HG03060 (cell line): ENCODE measurements around the gene RAE1.
"Not testable (repeated sequence)": the region's sequence is repeated elsewhere in the genome, so short reads cannot be mapped to it uniquely, and the experiment has no call there.

ENCODE experiments used
- ATAC-seq: cut with Tn5 transposase; IDR thresholded peaks from one replicate; pipeline ENCODE4 v1.9.1; 2021; ENCODE audit warnings: low read depth, moderate number of reproducible peaks; ENCODE audit not compliant: unreplicated experiment

Gene RAE1

DNA sequence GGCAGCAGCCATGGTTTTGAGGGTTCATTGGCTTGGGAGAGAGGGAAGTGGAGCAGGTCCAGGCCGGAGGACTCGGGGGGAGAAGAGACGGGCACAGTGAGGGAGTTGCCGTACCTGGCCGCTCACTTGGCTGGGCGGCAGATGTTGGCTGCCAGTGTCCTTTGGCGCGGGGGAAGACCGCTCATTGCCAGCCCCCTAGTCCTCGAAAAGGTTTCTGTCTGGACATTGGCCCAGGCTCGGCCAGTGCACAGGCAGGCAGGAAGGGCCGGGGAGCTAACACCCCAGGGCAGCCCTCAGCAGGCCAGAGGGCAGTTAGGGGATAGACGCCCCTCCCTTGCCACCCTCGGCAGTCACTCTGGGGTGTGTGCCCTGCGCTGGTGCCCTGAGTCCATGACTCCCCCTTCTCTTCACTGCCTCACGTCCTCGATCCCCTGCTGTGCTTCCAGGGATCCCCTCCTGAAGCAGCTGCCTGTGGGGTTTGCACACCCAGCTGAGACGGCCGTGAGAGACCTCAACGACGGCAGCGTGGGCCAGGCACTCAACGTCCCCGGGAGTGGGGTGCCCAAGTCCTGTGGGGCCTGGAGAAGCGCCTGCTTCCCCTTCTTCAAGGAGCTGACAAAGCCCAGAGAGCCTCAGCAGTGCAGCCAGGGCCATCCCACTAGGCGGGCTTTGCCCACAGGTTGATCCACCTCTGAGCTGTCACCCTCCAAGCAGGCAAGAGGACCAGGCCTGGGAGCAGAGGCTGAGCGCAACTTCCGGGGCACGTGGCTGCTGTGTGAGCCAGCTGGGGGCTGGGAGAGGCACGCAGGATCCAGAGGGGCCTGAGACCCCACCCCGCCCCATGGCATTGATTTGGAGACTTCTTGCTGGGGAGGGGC is 60.6 kb downstream of the RAE1 start:
- ATAC-seq, result no peak

DNA sequence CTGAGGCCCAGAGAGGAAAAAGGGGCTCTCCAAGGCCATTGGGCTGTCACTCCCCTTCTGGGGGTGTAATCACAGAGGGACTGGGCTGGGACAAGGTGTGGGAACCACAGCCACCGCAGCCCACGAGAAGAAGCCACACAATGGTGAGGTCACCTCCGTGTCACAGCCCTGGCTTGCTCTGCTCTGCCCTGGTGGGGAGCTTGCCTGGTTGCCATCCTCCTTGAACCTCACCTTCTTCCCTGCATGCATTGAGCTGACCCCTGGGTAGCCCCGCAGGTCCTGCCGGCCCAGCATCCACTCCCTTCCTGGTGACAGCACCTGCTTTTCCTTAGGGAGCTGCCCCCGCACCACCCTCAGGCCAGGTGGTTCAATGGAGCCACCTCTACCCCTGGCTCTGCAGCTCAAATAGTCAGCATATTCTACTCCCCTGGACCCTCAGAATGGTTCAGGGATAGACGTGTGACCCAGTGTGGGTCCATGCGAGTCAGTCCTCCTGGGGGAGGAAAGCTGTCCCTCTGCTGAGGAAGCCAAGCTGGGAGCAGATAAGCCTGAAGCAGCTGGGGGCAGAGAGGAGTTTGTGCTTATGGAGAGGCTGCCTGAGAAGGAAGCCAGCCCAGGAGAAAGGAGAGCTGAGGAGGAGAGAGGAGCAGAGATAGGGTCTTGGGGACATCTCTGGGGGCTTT is 61.4 kb downstream of the RAE1 start:
- ATAC-seq, result no peak

DNA sequence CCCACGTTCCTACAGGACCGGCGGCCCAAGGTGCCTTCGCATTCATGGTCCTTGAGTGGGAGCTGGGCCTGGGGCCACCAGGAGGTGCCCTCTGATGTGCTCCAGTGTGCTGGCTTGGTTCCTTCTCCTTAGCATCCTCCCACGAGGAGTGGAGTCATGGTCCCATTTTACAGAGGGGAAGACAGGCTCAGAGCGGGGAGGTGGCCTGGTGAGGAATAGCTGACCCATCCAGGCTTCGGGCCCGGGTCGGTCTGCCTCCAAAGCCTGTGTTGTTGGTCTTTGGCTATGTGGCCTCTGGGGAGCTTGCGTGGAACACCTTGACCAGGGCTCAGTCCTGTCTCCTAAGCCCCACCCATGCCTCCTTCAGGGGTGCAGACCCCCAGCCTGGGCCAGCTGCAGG is 62.9 kb downstream of the RAE1 start:
- no peak for ATAC-seq

DNA sequence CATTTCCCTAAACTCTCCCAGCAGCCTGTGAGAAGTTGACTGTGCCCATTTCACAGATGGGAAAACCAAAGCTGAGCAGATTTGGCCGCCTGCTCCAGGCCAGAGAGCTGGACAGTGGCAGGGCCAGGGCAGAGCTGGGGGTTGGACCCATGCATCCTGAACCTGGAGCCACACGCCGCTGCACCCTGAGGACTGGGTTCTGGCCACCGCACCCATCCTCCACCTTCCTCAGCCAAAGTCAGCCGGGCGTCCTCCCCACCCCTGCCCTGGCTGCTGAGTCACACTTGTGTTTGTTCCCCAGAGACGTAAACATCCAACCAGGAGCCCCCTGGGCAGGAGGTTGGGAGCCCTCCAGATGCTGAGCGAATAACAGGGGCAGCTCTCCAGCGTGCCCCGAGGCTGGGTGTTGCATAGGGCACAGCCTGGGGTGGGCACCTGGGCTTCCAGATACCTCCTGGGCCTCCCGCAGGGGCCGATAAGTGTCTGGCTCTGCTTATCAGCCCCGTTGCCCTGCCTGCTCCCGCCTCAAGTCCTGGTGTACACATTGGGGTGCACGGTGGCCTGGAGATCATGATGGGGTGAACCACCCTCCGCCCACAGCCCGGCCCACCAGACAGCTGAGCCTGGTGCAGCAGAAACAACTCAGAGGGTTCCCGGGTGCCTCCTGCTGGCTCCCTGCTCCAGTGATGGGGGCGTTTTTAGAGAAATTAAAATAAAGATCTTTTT is 64.0 kb downstream of the RAE1 start:
- no peak for ATAC-seq

DNA sequence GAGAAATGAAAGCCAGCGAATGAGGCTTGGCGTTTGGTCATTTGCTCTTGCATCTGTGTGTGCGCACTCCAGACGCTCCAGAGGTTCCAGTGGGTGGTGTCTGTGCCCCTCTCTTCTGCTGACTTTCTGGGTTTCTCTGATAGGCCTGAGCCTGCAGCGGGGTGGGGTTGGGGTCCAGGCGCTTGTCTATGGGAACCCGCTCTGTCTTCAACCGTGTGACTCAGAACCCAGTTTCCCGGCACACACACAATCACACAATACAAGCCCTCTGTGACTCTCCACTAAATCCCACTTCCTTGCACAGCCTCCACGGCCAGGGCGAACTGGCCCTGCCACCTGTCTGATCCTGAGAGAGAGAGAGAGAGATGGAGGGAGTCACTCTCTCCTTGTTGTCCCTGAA is 64.7 kb downstream of the RAE1 start:
- no peak for ATAC-seq

DNA sequence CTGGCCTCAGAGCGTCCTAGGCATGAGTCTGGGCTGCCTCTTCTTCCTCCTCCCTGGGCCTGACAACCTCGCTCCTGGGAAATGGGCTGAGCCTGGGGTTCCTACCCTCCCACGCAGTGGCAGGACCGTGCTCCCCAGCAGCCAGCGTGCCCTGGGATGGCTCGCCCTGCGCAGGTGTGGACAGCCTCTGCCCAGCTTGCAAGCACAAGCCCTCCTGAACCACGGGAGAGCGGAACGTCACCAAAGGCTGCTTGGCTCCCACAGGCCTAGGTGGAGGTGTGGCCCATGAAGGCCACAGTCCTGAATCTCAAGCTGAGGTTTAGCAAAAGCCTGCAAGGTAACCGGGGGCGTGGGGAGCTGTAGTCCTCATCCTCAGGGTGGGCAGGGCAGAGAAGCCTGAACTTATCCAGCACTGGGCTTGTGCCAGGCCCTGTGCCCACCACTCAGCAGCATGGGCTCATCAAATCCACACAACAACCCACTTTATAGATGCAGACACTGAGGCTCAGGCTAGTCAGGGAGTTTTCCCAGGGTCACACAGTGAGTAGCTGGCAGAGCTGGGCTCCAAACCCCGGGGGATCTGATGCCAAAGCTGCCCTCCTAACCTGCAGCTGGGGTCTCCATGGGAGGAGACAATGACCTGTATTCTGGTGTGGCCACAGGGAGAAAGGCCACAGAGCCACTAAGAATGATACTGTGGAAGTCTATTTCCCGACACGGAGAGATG is 65.4 kb downstream of the RAE1 start:
- ATAC-seq, result no peak

DNA sequence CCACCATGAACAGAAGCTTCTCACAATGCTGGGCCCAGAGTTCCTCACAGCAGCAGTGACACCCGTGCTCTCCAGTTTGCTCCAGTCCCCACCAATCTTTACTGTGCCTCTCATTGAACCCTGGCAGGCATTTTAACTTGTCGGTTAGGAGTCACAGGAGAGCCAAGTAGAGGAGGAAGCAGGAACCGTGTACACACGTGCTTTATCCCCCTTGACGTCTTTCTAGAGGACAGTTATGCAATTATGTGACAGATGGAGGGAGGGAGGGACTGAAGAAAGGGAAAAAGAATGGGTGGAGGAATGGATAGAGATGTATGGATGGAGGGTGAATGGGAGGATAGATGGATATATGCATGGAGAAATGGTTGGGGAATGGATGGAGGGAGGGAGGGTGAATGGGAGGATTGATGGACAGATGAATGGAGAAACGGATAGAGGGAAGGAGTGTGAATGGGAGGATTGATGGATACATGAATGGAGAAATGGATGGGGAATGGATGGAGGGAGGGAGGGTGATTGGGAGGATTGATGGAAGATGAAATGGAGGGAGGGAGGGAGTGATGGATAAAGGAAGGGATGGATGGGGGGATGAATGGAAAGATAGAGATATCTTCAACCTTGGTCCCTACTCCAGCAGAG is 66.1 kb downstream of the RAE1 start:
- no peak for ATAC-seq

DNA sequence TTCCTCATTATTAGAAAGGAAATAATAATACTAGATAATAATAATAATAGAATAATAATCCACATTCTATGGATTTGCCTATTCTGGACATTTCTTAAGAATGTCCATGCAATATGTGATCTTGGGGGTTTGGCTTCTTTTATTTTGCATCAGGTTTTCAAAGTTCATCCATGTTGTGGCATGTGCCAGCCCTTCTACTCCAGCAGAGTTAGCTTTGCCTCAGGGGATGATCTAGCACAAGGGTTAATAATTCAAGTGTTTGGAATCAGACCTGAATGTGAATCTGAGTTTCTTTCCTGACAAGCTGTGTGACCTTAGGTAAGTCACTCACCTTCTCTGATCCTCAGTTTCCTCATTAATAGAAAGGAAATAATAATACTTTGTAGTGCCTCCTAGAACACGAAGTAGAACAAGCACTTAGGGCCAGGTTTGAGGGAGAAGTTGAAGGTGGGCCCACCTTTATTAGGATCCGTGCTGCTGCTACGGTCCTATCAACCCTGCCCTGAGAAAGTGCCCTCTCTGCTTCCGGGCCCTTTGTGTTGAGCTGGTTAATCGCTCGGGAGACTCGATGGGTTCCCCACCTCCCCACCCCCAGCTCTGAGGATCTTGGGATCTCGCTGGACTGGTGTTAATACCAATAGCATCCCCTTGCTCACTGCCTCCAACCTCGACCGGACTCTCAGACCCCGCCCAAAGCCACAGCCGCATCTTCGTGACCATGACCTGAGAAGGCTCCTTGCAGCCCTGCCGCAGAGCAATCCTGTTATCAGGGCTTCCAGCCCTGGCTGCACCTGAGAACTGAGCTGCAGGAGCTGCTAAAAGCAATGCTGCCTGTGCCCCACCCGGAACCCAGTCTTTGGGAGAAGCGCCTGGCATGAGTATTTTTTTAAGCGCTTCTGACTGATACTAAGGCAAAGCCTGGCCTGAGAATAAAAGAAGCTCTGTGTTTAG is 67.0 kb downstream of the RAE1 start:
- ATAC-seq, result no peak

DNA sequence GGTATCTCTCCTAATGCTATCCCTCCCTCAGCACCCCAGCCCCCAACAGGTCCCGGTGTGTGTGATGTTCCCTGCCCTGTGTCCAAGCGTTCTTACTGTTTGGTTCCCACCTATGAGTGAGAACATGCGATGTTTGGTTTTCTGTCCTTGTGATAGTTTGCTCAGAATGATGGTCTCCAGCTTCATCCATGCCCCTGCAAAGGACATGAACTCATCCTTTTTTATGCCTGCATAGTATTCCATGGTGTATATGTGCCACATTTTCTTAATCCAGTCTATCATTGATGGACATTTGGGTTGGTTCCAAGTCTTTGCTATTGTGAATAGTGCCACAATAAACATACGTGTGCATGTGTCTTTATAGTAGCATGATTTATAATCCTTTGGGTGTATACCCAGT is 68.4 kb downstream of the RAE1 start:
- not testable (repeated sequence) for ATAC-seq

DNA sequence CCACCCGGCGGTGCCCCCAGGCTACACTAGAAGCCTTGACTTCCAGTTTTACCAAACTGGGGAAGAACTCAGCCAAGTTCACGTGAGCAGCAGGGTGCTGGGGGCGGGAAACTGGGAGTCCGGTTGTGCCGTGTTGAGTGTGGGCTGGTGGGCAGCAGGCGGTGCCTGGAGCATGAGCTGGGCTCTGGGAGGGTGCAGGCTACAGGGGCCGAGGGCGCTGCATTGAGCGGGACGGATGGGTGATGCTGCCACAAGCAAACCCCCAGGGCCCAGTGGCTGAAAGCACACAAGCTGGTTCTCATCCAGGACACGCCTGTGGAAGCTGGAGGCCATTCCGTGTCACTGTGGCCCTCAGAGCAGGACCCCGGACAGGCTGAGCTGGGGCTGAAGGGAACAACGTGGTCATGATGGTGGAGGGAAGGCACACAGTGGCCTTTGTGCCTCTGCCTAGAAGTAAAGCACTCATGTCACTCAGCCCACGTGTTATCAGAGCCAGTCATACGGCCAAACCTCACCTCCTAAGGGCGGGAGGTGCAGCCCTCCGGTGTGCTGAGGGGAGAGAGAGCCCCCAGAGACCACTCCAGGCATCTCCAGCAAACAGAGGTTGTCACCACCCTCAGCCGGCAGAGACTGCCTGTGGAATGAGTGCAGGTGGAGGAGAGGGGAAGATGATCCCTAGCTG is 69.7 kb downstream of the RAE1 start:
- ATAC-seq, result no peak

DNA sequence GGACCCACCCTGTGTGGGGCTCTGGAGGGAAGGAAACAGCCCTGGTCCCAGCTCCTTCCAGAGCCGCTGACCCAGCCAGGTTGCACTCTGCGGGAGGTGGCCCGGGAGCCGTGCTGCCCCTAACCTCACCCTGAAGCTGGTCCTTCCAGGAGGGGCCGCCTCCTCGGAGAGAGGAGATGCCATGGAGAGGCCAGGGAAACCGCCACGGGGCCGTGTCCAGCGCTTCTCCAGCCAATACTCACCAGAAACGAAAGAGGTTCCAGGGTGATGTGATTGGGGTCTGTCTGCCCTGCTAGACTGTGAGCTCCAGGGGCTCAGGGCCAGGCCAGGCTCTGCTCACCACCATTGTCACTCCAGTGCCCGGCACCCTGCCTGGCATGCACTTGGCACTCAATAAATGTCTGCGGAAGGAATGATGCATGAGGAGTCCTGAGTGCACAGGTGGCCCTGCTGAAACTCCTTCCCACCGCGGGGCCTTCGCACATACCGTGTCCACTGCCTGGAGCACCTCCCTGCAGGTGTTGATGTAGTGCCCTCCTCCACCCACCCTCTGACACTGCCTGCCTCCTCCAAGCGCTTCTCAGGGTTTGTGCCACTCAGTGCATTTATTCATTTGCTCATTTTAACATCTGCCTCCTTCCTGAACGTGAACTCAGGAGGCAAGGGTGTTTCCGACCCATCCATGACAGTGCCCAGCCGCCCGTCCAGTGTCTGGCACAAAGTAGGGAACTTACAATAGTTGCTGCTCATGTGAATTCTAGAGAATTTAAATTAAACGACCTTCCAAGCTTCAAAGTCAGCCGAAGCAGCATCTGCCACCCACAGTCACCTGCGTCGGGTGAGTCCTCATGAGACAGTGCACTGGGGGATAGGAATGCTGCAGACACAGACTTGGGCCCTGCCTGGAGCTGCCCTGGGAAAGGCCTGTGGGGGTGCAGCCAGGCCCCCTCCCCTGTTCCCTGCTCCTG is 70.5 kb downstream of the RAE1 start:
- no peak for ATAC-seq

DNA sequence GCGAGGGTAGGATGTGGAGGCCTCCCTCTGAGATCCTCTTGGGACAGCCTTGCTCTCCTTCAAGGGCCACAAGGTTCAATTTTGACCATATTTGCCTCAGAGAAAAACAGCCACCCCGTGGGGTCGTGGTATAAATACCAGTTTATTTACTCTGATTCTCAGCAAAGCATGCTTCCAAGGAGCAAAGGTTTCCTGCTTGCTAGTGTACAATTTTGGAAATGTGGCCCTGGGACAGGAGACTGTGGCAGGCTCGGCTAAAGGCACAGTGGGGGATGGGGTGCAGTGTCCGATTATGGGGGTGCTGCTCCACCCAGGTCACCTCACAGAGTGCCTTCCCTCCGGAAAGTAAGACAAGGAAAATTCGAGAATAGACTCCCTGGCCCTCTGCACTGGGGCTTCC is 71.2 kb downstream of the RAE1 start:
- no peak for ATAC-seq

DNA sequence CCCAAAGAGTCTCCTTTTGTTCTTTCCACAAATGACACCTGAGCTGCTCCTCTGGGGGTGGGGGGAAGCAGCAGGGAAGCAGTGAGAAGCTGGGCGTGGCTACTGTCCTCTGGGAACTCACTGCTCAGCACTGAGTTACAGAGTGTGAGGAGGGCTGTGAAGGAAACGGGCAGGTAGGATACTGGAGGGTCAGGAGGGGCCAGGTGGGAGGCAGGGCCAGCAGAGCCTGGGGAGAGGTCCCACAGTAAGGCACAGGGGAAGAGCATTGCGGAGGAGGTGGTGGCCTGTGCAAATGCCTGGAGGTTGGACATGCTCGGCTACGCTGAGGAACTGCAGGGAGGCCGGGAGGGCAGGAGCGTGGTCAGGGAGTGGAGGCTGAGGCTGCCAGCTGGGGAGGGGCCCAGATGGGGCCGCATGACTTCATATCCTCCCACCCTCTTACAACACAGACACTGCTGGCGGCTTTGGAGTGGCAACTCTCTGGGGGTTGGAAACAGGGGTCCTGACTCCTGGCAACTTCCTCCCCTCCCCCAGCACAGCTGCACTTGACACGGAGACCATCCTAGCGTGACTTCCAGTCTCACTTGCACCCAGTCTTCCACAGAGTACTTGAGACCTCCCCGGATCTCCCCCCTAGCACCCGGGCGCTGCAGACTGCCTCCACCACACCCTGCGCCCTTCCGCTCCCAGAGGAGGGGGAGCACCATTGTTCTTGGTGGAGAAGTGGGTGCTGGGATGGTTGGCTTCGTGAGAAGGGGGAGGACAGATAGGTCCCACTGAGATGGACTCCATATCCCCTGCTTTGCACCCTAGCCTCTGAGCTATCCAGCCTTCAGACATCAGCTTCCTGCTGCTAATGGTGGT is 74.3 kb downstream of the RAE1 start:
- ATAC-seq, result no peak

DNA sequence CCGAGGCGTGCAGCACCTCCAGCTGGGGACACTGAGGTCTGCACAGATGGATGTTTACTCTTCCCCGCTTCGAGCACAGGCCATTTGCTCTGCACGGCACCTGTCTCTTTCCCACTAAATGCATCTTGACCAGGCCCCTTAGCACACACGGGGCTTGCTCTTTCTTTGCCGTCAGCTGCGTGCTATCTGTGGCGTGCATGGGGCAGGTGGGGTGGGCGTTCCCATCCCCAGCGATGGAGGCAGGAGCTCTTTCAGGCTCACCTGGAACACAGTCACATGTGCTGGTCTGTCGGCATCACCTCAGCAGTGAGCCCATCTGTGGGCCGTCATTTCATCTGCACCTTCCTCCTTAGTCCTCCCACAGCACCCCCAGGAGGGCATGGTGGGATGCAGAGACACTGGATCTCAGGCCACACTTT is 75.2 kb downstream of the RAE1 start:
- no peak for ATAC-seq

DNA sequence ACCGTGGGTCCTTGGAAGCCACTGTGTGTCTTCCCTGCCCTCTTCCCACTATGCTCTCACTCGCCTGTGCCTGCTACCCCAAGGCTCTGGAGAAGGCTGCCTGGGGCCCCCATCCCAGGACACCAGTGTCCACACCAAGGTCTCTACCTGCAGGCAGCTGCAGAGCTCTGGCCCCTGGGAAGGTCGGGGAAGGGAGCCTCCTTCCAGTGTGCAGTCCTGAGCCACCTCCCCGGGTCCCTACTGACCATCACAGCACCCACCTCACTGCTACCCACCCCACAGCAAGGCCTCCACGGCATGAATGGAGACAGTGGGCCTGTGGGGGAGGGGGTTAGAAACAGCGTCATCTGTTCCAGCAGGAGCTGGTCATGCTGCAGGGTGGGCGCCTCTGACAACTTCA is 75.8 kb downstream of the RAE1 start:
- no peak for ATAC-seq

DNA sequence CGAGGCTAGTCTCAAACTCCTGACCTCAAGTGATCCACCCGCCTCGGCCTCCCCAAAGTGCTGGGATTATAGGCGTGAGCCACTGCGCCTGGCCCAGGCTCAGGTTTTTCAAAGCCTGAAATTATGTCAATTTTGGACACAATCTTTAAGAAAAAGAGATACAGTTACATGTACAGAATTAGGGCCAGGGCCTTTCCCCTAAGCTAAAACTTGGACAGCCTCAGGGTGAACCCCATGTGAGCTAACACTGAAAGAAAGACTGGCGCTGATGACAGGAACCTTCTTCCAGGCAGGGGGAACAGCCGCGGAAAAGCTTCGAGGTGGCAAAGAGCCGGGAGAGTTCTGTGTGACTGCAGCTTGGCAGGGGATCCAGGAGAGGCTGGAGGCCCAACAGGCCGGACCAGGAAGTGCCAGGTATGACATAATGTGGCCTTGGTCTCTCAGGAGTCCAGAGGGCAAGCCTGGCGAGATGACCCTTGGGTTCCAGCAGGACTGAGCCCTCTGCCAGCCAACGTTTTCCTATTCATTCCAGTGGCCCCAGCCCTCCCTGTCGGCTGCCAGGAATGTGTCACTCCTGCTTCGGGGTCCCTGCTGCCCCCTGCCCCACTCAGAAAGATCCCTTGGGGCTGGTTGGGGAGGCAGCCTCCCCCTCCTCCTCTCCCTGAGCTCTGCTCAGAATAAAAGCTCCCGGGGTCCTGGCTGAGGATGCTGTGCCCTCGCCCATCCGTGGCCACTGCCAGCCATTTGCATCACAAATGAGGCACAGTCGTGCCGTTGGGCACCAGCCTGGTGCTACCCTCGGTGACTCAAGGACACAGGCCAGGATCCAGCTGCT is 77.5 kb downstream of the RAE1 start:
- ATAC-seq, result no peak
